CD4-positive, alpha-beta T cell treated with Interferon alpha-2 for 1 hour (primary cell): Measurements from ENCODE around the gene WNT5B.
A peak's percentile ranks its signal among the peaks of the same experiment; 100 is the strongest.

Experiments used
- DNase-seq, 2 donors: peaks; one replicate each; pipeline ENCODE4 v3.0.0-alpha.2; 2020 to 2022

Gene WNT5B

GRCh38 chr12:1628666-1629337, at the start of gene WNT5B:
Gene WNT5B (plus strand): TSS chr12:1629231. CDS start chr12:1631355, 2,124 bp downstream.
- no peak for DNase-seq

- no peak for DNase-seq
These were observed 49.2 kb upstream of the WNT5B start for GRCh38 chr12:1579651-1580435.

GRCh38 chr12:1580526-1580925, 48.5 kb upstream of the WNT5B start:
- DNase-seq: no peak

- DNase-seq: no peak
These were observed 46.9 kb upstream of the WNT5B start for GRCh38 chr12:1581973-1582708.

GRCh38 chr12:1582709-1583050, 46.4 kb upstream of the WNT5B start:
- no peak for DNase-seq

GRCh38 chr12:1583421-1584078, 45.5 kb upstream of the WNT5B start:
- DNase-seq: peak; percentile 69 to 79

GRCh38 chr12:1584326-1584725, 44.7 kb upstream of the WNT5B start:
- no peak for DNase-seq

- DNase-seq: peak in 1 of 2 donors; percentile 34
These were observed 41.0 kb upstream of the WNT5B start for GRCh38 chr12:1587927-1588574.

GRCh38 chr12:1588575-1588947, 40.5 kb upstream of the WNT5B start:
- DNase-seq: no peak

- DNase-seq: no peak
These were observed 38.6 kb upstream of the WNT5B start for GRCh38 chr12:1590221-1590979.

GRCh38 chr12:1591034-1591433, 38.0 kb upstream of the WNT5B start:
- peak; percentile 29 to 67 for DNase-seq

- DNase-seq: no peak
These were observed 37.5 kb upstream of the WNT5B start for GRCh38 chr12:1591543-1591942.

- DNase-seq: peak; percentile 39 to 71
These were observed 36.4 kb upstream of the WNT5B start for GRCh38 chr12:1592444-1593173.

- peak; percentile 37 to 59 for DNase-seq
These were observed 35.6 kb upstream of the WNT5B start for GRCh38 chr12:1593174-1594005.

- DNase-seq: no peak
These were observed 35.1 kb upstream of the WNT5B start for GRCh38 chr12:1594006-1594260.

GRCh38 chr12:1594261-1595025, 34.6 kb upstream of the WNT5B start, which contains the start of gene FBXL14:
Gene FBXL14 (minus strand): TSS chr12:1594581. CDS start chr12:1594066, 515 bp downstream.
- peak; percentile 90 to 94 for DNase-seq

GRCh38 chr12:1595026-1595561, 33.9 kb upstream of the WNT5B start:
- peak in 1 of 2 donors; percentile 27 for DNase-seq

GRCh38 chr12:1595690-1596347, 33.2 kb upstream of the WNT5B start:
- no peak for DNase-seq

- no peak for DNase-seq
These were observed 30.3 kb upstream of the WNT5B start for GRCh38 chr12:1598757-1599156.
